ENCODE data around the gene CCDC138. TPM values are rescaled to one million over a fixed set of nuclear protein-coding genes. Genes with fewer than 3 reads are reported as not detected.

CCDC138 gene
- total RNA-seq, 4 donors from 2014 or later, result 4.4 to 26.0 (median 9.8) TPM

DNA sequence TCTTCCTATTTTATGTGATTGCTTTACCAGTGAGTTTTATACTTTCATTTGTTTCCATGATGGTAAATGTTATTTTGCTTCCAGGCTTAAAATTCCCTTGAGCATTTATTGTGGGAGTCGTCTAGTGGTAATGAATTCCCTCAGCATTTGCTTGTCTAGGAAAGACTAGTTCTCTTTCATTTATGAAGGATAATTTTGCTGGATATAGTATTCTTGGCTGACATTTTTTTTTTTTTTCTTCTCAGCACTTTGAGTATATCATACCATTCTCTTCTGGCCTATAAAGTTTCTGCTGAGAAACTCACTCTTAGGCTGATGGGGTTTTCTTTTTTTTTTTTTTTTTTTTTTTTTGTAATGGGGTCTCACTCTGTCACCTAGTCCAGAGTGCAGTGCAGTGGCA, 103.3 kb downstream of the CCDC138 start:
- Histone ChIP-seq H3K27ac (no peak overlapping the region), H3K27me3 (no peaks in the 10 kb centered on the region), H3K4me1 (no peaks in the 10 kb centered on the region), H3K36me3 (no peaks in the 10 kb centered on the region), H3K4me3 (no peak overlapping the region), H3K9me3 (no peaks in the 10 kb centered on the region)
- no peak for TF ChIP-seq POLR2A (IDR thresholded peaks at IDR 0.05)
- TF ChIP-seq, protein P1, sequence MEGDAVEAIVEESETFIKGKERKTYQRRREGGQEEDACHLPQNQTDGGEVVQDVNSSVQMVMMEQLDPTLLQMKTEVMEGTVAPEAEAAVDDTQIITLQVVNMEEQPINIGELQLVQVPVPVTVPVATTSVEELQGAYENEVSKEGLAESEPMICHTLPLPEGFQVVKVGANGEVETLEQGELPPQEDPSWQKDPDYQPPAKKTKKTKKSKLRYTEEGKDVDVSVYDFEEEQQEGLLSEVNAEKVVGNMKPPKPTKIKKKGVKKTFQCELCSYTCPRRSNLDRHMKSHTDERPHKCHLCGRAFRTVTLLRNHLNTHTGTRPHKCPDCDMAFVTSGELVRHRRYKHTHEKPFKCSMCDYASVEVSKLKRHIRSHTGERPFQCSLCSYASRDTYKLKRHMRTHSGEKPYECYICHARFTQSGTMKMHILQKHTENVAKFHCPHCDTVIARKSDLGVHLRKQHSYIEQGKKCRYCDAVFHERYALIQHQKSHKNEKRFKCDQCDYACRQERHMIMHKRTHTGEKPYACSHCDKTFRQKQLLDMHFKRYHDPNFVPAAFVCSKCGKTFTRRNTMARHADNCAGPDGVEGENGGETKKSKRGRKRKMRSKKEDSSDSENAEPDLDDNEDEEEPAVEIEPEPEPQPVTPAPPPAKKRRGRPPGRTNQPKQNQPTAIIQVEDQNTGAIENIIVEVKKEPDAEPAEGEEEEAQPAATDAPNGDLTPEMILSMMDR (IDR thresholded peaks at IDR 0.05), result no peak
- DNase-seq, result no peak
- intact Hi-C loops (cut with DNase I; ENCODE audit: low total_unique reads), result no loop called here

DNA sequence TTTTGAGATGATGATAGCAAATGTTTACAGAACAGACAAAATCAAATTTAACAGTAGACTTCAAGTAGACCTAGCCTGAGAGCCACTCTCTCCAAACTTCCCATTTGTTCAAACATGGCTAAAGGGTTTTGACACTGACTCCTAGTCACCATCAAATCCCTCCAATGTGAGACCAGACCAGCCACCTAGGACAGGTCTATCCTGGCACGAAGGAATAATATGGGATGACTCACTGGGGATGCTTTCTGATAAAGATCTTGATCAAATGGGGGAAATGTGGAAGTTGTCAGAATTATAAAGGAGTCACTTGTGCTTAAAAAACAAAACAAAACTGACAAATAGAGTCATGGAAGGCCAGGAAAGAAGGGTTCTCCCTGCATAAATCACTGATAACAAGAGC, 106.7 kb downstream of the CCDC138 start:
- DNase-seq, result no peak
- no peaks in the 10 kb centered on the region for H3K27me3 ChIP-seq

DNA sequence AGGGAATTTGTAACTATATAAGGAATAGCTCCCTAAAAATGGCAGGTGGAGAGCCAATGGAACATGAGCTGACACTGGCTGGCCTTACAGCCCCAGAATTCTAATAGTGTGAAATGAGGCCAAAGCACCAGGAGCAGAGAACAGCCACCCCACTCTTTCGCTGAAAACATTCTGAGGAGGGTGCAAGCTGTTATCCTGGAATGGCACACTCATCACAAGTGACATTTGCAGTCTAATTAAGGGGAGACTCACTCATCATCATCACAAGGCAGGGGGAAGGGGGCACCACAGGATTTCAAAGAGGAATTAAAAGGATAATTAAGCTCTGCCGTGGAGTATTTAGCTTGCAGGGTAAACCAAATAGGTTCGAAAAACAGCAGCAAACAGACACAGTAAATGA, 108.2 kb downstream of the CCDC138 start:
- intact Hi-C loops (cut with DNase I; ENCODE audit: low total_unique reads), result no loop called here
- TF ChIP-seq POLR2A (IDR thresholded peaks at IDR 0.05), result no peak

More for the DNA sequence above, 106.7 kb downstream of the CCDC138 start:
- Histone ChIP-seq H3K4me1 (no peaks in the 10 kb centered on the region), H3K4me3 (no peak overlapping the region), H3K9me3 (no peaks in the 10 kb centered on the region), H3K36me3 (no peaks in the 10 kb centered on the region), H3K27ac (no peak overlapping the region)
- TF ChIP-seq POLR2A (IDR thresholded peaks at IDR 0.05), result no peak
- TF ChIP-seq, protein P1 (IDR thresholded peaks at IDR 0.05), result no peak
- intact Hi-C loops (cut with DNase I; ENCODE audit: low total_unique reads), result no loop called here

DNA sequence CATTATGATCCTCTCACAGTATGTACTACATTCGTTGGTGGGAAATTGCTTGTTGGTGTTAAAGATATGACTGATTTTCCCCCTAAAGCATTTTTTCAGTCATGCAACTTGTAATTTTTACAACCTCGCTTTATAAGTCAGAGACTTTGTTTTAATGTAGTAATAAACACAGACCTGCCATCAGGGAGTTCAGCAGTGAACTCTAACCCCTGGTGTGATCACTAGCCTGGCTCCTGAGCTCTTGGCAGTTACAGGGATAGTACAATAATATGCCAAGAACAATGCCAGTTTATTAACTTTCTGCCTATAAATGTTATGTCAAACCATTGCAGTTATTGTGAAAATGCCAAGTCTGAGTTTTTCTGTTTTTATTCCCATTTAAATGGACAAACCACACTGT, 108.6 kb downstream of the CCDC138 start:
- Histone ChIP-seq H3K4me3 (no peak overlapping the region), H3K4me1 (no peaks in the 10 kb centered on the region), H3K36me3 (no peaks in the 10 kb centered on the region), H3K27me3 (no peaks in the 10 kb centered on the region), H3K9me3 (no peaks in the 10 kb centered on the region), H3K27ac (no peak overlapping the region)
- intact Hi-C loops (cut with DNase I; ENCODE audit: low total_unique reads), result no loop called here
- TF ChIP-seq POLR2A (IDR thresholded peaks at IDR 0.05), result no peak
- TF ChIP-seq, protein P1 (IDR thresholded peaks at IDR 0.05), result no peak
- DNase-seq, result no peak

More for the DNA sequence above, 108.2 kb downstream of the CCDC138 start:
- H3K4me1 ChIP-seq, result no peaks in the 10 kb centered on the region
- no peaks in the 10 kb centered on the region for H3K36me3 ChIP-seq
- H3K9me3 ChIP-seq, result no peaks in the 10 kb centered on the region
- H3K4me3 ChIP-seq, result no peak overlapping the region
- no peak for DNase-seq
- no peak overlapping the region for H3K27ac ChIP-seq
- no peaks in the 10 kb centered on the region for H3K27me3 ChIP-seq

DNA sequence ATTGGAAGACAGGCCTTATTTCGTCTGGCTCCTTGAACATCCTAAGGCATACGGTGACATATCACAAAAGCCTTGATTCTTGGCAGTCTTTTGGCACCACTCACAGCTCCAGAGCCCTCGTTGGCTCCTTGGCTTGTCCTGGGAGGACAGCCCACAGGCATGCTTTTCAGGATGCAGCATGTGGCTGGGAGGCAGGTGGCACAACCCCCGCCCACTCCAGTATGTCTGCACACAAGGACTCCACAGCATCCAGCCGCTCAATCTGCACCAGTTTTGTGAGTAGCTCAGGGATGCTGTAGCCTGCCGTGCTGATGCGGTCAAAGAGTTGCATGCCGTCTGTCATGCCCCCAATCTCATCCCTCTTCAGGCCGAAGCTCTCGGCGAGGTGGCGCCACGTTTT, 110.2 kb downstream of the CCDC138 start:
- Histone ChIP-seq H3K36me3 (no peaks in the 10 kb centered on the region), H3K4me1 (no peaks in the 10 kb centered on the region), H3K9me3 (no peaks in the 10 kb centered on the region), H3K27me3 (no peaks in the 10 kb centered on the region), H3K4me3 (no peak overlapping the region), H3K27ac (no peak overlapping the region)
- intact Hi-C loops (cut with DNase I; ENCODE audit: low total_unique reads), result no loop called here
- TF ChIP-seq, protein P1 (IDR thresholded peaks at IDR 0.05), result no peak
- no peak for TF ChIP-seq POLR2A (IDR thresholded peaks at IDR 0.05)
- DNase-seq, result no peak
